PC-9 (cell line): ENCODE data around the gene EML2. TPM values are rescaled to one million over a fixed set of nuclear protein-coding genes. Genes with fewer than 3 reads are reported as not detected.

Experiments
- BruUV-seq: library from RNA; stranded (reverse); fragments of 400-500 nt; replicated peaks from 2 replicates; lab custom pipeline; 2021; lab: Mats Ljungman, UMichigan
- CTCF ChIA-PET: fragments of 300-600 bp; sonication (Branson Sonifier 250); formaldehyde crosslinking; loops from one replicate; lab custom pipeline; 2022; ENCODE audit warnings: antibody characterized with exemption; lab: Charles Lee
- POLR2A ChIA-PET: fragments of 300-600 bp; sonication (Branson Sonifier 250); formaldehyde crosslinking; loops from one replicate; lab custom pipeline; 2022; ENCODE audit warnings: antibody characterized with exemption; ENCODE audit not compliant: unreplicated experiment; lab: Charles Lee
- DNase-seq, 2 experiments: peaks; one replicate each; pipeline versions ENCODE4 v3.0.0 to v3.0.0-alpha.2; 2015 to 2022; ENCODE audit warnings: mixed read lengths in 1 of 2
- H2AFZ ChIP-seq: fragments of 200-600 bp; sonication (generic); 2 replicates; pipeline ENCODE4 v1.8.1; 2017; ENCODE audit warnings: antibody characterized with exemption
- H3F3A ChIP-seq: fragments of 200-600 bp; sonication (generic); 2 replicates; pipeline ENCODE4 v1.8.1; 2017; ENCODE audit warnings: antibody characterized with exemption, mild to moderate bottlenecking, low read depth; ENCODE audit not compliant: insufficient read depth
- H3K27ac ChIP-seq: fragments of 200-600 bp; sonication (generic); 2 replicates; pipeline ENCODE4 v1.6.1; 2016; ENCODE audit warnings: mixed run types
- H3K27me3 ChIP-seq: fragments of 200-600 bp; sonication (generic); 2 replicates; pipeline ENCODE4 v1.6.1; 2016; ENCODE audit warnings: low read depth, mixed run types; ENCODE audit not compliant: insufficient read depth
- H3K36me3 ChIP-seq: fragments of 200-600 bp; sonication (generic); 2 replicates; pipeline ENCODE4 v1.6.1; 2016; ENCODE audit warnings: low read depth, mixed run types
- H3K4me1 ChIP-seq: fragments of 200-600 bp; sonication (generic); replicated peaks from 2 replicates; pipeline ENCODE4 v1.6.1; 2016; ENCODE audit warnings: mixed run types; ENCODE audit not compliant: insufficient read depth
- H3K4me2 ChIP-seq: fragments of 200-600 bp; sonication (generic); 2 replicates; pipeline ENCODE4 v1.6.1; 2017; ENCODE audit warnings: mixed run types
- H3K4me3 ChIP-seq: fragments of 200-600 bp; sonication (generic); 2 replicates; pipeline ENCODE4 v1.6.1; 2016; ENCODE audit warnings: mixed run types
- H3K79me2 ChIP-seq: fragments of 200-600 bp; sonication (generic); 2 replicates; pipeline ENCODE4 v1.6.1; 2017; ENCODE audit warnings: low read depth, mixed run types
- H3K9me2 ChIP-seq: fragments of 200-600 bp; sonication (generic); 2 replicates; pipeline ENCODE4 v1.8.1; 2017; ENCODE audit warnings: mild to moderate bottlenecking; ENCODE audit not compliant: insufficient read depth
- H3K9me3 ChIP-seq: fragments of 200-600 bp; sonication (generic); 2 replicates; pipeline ENCODE4 v1.8.1; 2016; ENCODE audit warnings: low read depth; ENCODE audit not compliant: insufficient read depth
- H4K20me1 ChIP-seq: fragments of 200-600 bp; sonication (generic); 2 replicates; pipeline ENCODE4 v1.8.1; 2017; ENCODE audit not compliant: insufficient read depth
- EZH2 ChIP-seq: fragments of 200-600 bp; sonication (generic); IDR thresholded peaks from 2 replicates; pipeline ENCODE4 v1.8.0; 2017; ENCODE audit warnings: antibody characterized with exemption, low read depth
- intact Hi-C: fragments of 100-400 bp; cut with micrococcal nuclease; formaldehyde crosslinking; loops from one replicate; pipeline ENCODE4 v1.10.0; 2022; ENCODE audit not compliant: unreplicated experiment
- total RNA-seq: library from RNA; stranded (reverse); gene quantifications from 2 replicates; pipeline ENCODE4 v1.2.3, GENCODE V29; 2021
- TF ChIP-seq, protein P1 (sequence below): fragments of 200-600 bp; sonication (generic); conservative IDR thresholded peaks from 2 replicates; pipeline ENCODE4 v1.6.1; 2017; ENCODE audit warnings: mixed run types, antibody characterized with exemption, mild to moderate bottlenecking, moderate library complexity

Gene EML2
- total RNA-seq, 1 experiment from 2014 or later, result 61.7 TPM

- Histone ChIP-seq H3F3A (peaks cover 45% of the 10 kb centered on the region), H4K20me1 (no peaks in the 10 kb centered on the region), H3K4me2 (peak overlapping the region; percentile 87), H3K9me2 (no peaks in the 10 kb centered on the region), H3K79me2 (no peaks in the 10 kb centered on the region), H3K36me3 (no peaks in the 10 kb centered on the region), H3K9me3 (no peaks in the 10 kb centered on the region), H2AFZ (peak overlapping the region; percentile 93), H3K4me3 (peak overlapping the region; percentile 95), H3K27me3 (no peaks in the 10 kb centered on the region), H3K27ac (peak overlapping the region; percentile 53), H3K4me1 (peaks cover 20% of the 10 kb centered on the region)
- TF ChIP-seq, protein P1, sequence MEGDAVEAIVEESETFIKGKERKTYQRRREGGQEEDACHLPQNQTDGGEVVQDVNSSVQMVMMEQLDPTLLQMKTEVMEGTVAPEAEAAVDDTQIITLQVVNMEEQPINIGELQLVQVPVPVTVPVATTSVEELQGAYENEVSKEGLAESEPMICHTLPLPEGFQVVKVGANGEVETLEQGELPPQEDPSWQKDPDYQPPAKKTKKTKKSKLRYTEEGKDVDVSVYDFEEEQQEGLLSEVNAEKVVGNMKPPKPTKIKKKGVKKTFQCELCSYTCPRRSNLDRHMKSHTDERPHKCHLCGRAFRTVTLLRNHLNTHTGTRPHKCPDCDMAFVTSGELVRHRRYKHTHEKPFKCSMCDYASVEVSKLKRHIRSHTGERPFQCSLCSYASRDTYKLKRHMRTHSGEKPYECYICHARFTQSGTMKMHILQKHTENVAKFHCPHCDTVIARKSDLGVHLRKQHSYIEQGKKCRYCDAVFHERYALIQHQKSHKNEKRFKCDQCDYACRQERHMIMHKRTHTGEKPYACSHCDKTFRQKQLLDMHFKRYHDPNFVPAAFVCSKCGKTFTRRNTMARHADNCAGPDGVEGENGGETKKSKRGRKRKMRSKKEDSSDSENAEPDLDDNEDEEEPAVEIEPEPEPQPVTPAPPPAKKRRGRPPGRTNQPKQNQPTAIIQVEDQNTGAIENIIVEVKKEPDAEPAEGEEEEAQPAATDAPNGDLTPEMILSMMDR, result no peak; the same call in 1 of the 2 replicates
- TF ChIP-seq EZH2, result no peak
- ChIA-PET POLR2A (interaction anchor here (0.5 to 1.4 kb wide), 18 partner anchors 8 to 783 kb away, joined by 3 to 17 read pairs (median 5); partner anchors contain the start of genes GIPR and SIX5), CTCF (interaction anchor here (0.5 to 1.5 kb wide), 17 partner anchors 15 to 677 kb away, joined by 3 to 20 read pairs (median 3); partner anchors contain the start of genes DMPK, QPCTL, SIX5 and SNRPD2)
- peak; percentile 95 to 99 for DNase-seq
- intact Hi-C loops, result loop anchor here (2.0 kb wide), 1 partner anchor 15 kb away; the partner anchor contains the start of gene QPCTL
- no TSS peak for BruUV-seq
Observed at GRCh38 chr19:45677351-45678230, 38.4 kb upstream of the EML2 start.

GRCh38 chr19:45676851-45677263 is 37.7 kb upstream of the EML2 start:
- no peaks in the 10 kb centered on the region for H3K9me3 ChIP-seq
- no peaks in the 10 kb centered on the region for H3K36me3 ChIP-seq
- H4K20me1 ChIP-seq, result no peaks in the 10 kb centered on the region
- H3K27ac ChIP-seq, result peak overlapping the region; percentile 54
- ChIA-PET CTCF (interaction anchor here (0.5 to 1.5 kb wide), 12 partner anchors 15 to 676 kb away, joined by 3 to 20 read pairs (median 5); partner anchors contain the start of genes DMPK, QPCTL, SIX5 and SNRPD2), POLR2A (interaction anchor here (0.6 to 1.4 kb wide), 11 partner anchors 9 to 783 kb away, joined by 3 to 17 read pairs (median 6); partner anchors contain the start of genes GIPR and SIX5)
- peak overlapping the region; percentile 93 for H2AFZ ChIP-seq
- H3F3A ChIP-seq, result peaks cover 38% of the 10 kb centered on the region; the same call in 1 of the 2 replicates
- H3K4me3 ChIP-seq, result peak overlapping the region; percentile 95
- peaks cover 20% of the 10 kb centered on the region for H3K4me1 ChIP-seq
- TF ChIP-seq, protein P1, result no peak
- no peak for TF ChIP-seq EZH2
- peak in 1 of 2 experiments; percentile 43 for DNase-seq
- no peaks in the 10 kb centered on the region for H3K9me2 ChIP-seq
- H3K4me2 ChIP-seq, result peak overlapping the region; percentile 87
- H3K79me2 ChIP-seq, result no peaks in the 10 kb centered on the region
- BruUV-seq, result no TSS peak
- no peaks in the 10 kb centered on the region for H3K27me3 ChIP-seq
- intact Hi-C loops, result loop anchor here (2.0 kb wide), 1 partner anchor 16 kb away; the partner anchor contains the start of gene QPCTL

DNA sequence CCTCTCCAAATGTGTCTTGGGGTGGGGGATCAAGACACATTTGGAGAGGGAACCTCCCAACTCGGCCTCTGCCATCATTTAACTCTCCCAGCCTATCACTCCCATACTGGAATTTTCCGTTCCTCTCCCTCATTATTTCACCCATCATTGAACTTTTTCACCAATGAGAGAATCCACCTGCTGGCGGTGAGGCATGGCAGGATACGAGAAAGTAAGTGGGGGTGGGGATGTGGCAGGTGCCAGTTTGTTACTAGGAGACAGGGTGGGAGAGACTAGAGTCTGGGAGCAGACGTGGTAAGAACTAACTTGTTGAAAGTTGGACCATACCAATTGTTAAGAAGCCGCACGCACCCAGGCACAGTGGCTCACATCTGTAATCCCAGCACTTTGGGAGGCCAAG is 35.7 kb upstream of the EML2 start:
- no TSS peak for BruUV-seq
- CTCF ChIA-PET, result interaction anchor here (0.6 to 0.7 kb wide), 2 partner anchors 31 to 140 kb away, joined by 3 to 4 read pairs; partner anchors contain the start of gene RSPH6A

More for the DNA sequence above, 35.7 kb upstream of the EML2 start:
- H3K4me1 ChIP-seq, result peaks cover 27% of the 10 kb centered on the region
- H3K36me3 ChIP-seq, result no peaks in the 10 kb centered on the region
- peaks cover 33% of the 10 kb centered on the region; the same call in 1 of the 2 replicates for H3F3A ChIP-seq
- DNase-seq, result no peak
- H3K79me2 ChIP-seq, result no peaks in the 10 kb centered on the region
- no peaks in the 10 kb centered on the region for H3K9me3 ChIP-seq
- no peaks in the 10 kb centered on the region for H3K27me3 ChIP-seq
- no peak overlapping the region for H2AFZ ChIP-seq
- no peak overlapping the region for H3K27ac ChIP-seq
- H3K9me2 ChIP-seq, result no peaks in the 10 kb centered on the region
- H3K4me2 ChIP-seq, result no peak overlapping the region
- H3K4me3 ChIP-seq, result no peak overlapping the region
- H4K20me1 ChIP-seq, result no peaks in the 10 kb centered on the region
- POLR2A ChIA-PET, result no interaction called here
- intact Hi-C loops, result no loop called here
- TF ChIP-seq, protein P1, result no peak
- TF ChIP-seq EZH2, result no peak
